ENCODE data around the gene NKG7.
"Not testable (repeated sequence)": the region's sequence is repeated elsewhere in the genome, so short reads cannot be mapped to it uniquely, and the experiment has no call there.

Gene NKG7

DNA sequence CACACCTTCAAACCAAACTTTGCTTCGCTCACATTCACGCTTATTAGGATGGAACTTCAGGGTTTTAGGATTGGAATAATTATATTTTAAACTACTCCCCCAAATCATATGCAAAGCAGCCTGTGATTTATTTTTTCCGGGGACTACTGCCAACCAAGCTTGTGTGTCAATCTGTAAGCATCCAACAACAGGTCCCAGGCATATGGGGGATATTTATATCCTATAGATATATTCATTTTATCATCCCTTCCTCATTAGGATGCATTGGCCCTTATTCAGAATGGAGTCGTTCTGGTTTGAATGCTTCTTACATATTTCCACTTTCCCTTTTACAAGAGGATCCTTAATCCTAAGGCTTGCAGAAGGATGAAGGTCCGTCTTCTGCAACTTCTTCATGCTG, 26.8 kb upstream of the NKG7 start:
- TF ChIP-seq, protein P1, sequence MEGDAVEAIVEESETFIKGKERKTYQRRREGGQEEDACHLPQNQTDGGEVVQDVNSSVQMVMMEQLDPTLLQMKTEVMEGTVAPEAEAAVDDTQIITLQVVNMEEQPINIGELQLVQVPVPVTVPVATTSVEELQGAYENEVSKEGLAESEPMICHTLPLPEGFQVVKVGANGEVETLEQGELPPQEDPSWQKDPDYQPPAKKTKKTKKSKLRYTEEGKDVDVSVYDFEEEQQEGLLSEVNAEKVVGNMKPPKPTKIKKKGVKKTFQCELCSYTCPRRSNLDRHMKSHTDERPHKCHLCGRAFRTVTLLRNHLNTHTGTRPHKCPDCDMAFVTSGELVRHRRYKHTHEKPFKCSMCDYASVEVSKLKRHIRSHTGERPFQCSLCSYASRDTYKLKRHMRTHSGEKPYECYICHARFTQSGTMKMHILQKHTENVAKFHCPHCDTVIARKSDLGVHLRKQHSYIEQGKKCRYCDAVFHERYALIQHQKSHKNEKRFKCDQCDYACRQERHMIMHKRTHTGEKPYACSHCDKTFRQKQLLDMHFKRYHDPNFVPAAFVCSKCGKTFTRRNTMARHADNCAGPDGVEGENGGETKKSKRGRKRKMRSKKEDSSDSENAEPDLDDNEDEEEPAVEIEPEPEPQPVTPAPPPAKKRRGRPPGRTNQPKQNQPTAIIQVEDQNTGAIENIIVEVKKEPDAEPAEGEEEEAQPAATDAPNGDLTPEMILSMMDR (IDR thresholded peaks at IDR 0.05; ENCODE audit: low read depth, low read length, missing control alignments) = no peak
- H3K4me3 ChIP-seq (ENCODE audit: low read depth, low read length) = no peak overlapping the region
- DNase-seq (ENCODE audit: low read depth) = no peak
- in situ Hi-C loops (cut with HindIII; ENCODE audit: low sequenced_read_pairs) = no loop called here

DNA sequence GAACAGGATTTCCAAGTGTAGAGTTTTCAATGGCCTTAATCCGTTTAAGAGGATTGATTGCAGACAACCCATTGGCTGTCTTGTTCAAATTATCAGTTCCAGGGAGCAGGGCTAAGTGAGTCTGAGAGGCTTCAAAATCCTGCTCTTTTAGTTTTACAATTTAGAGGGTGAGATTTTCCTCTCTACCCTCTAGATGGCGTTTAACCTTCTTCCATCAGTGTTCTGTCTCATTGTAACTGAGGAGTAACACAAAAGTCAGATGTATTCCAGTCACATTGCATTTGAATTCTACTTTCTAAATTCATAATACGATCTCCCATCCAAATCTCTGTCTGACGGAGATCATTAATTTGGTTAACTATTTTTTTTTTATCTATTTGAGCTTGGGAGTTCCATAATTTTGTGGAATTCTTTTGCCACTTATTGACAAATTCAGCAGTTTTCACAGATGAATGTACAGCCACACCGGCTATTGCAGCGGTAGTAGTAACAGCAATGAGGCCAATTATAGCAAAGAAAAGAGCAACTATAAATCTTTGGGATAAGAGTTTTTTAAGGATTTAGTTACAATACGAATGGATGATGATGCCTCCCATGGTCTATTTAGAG, 25.7 kb upstream of the NKG7 start:
- TF ChIP-seq, protein P1 (IDR thresholded peaks at IDR 0.05; ENCODE audit: low read depth, low read length, missing control alignments) = peak; percentile 51
- no peak overlapping the region for H3K4me3 ChIP-seq (ENCODE audit: low read depth, low read length)
- DNase-seq (ENCODE audit: low read depth) = no peak
- in situ Hi-C loops (cut with HindIII; ENCODE audit: low sequenced_read_pairs) = no loop called here

DNA sequence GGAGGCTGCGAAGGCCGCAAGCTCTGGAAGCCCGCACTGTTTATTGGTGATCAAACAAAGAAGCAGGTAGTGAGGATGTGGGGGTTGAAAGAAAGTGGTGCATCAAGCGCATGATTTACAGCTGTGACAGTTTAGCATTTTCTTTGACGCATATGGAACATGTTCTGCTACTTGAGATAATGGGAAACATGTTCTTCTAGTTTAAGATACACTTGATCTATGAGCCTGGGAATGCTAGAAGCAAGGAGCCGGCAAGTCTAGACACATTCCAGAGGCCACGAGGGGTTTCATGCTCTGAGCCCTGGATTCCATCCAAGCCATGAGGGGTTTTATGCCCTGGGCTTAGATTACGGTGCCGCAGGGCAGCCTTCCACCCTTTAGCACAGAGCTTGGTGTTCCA, 25.0 kb upstream of the NKG7 start:
- H3K4me3 ChIP-seq (ENCODE audit: low read depth, low read length); DNase-seq (ENCODE audit: low read depth); in situ Hi-C loops (cut with HindIII; ENCODE audit: low sequenced_read_pairs): not testable (repeated sequence)

DNA sequence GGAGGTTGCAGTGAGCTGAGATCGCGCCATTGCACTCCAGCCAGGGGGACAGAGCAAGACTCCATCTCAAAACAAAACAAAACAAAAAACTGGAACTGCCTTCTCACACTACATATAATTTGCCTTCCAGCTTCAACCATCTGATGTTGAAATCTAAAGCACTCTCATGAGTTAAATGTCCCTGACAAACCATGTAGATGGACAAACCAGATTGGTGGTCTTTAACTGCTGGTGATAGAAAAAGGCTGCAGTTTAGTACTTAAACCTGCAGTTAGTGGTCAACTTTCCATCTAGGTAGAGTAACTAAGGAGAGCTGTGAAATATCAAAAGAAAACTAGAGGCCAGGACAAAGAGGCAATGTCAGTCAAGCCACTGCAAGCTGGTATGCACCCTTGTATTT, 23.7 kb upstream of the NKG7 start:
- in situ Hi-C loops (cut with HindIII; ENCODE audit: low sequenced_read_pairs) = no loop called here
- H3K4me3 ChIP-seq (ENCODE audit: low read depth, low read length) = no peak overlapping the region
- TF ChIP-seq, protein P1 (IDR thresholded peaks at IDR 0.05; ENCODE audit: low read depth, low read length, missing control alignments) = no peak
- DNase-seq (ENCODE audit: low read depth) = no peak

DNA sequence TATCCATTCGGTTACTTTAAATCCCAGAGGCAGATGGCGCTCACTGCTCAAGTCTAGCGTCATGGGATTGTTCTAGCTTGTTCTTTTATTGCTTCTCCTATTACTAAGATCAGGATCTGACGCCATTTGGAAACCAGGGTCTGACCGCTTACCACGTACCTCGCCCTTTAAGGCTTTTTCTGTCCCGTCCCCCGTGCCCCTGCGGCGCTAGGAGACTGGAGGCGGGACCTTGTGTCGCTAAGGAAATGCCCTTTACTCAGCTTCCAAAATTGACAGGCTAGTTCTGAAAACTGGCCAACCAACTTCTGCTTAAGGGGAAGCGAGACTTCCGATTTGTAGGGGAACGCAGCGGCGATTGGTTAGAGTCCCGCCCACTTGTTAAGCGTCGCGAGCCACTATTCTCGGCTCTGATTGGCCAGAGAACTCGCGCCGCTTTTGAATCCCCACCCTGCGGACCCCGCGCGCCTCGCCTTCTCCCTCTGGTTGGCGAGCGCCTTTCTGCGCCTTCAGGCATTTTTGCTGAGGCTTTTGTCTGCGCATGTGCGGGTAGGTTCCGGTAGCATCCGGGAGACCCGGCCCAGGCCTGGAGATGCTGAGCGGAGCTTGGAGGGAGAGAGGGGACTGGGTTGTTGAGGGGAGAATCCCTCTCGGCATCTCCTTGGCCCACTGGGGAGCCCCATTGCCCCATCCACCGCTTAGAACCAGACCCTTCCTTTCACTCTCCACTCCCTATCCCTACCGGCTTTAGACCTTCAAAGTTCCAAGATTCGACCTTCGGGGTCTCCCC, 21.8 kb upstream of the NKG7 start:
- DNase-seq (ENCODE audit: low read depth) = peak; percentile 98
- peak overlapping the region; percentile 43 for H3K4me3 ChIP-seq (ENCODE audit: low read depth, low read length)
- TF ChIP-seq, protein P1 (IDR thresholded peaks at IDR 0.05; ENCODE audit: low read depth, low read length, missing control alignments) = peak; percentile 24
- in situ Hi-C loops (cut with HindIII; ENCODE audit: low sequenced_read_pairs) = no loop called here

DNA sequence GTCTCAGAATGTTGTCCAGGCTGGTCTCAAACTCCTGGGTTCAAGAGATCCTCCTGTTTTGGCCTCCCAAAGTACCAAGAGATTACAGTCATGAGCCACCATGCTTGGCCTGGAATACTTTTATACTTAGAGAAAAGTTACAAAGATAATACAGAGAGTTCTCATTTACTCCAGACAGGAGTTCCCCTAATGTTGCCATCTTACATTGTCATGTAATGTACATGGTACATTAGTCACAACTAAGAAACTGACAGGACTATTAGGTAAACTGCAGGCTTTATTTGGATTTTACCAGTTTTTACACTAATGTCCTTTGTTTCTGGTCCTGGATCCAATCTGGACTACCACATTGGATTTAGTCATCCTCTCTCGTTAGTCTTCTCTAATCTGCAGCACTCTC, 20.2 kb upstream of the NKG7 start:
- DNase-seq (ENCODE audit: low read depth) = no peak
- in situ Hi-C loops (cut with HindIII; ENCODE audit: low sequenced_read_pairs) = no loop called here
- no peak overlapping the region for H3K4me3 ChIP-seq (ENCODE audit: low read depth, low read length)
- TF ChIP-seq, protein P1 (IDR thresholded peaks at IDR 0.05; ENCODE audit: low read depth, low read length, missing control alignments) = no peak

DNA sequence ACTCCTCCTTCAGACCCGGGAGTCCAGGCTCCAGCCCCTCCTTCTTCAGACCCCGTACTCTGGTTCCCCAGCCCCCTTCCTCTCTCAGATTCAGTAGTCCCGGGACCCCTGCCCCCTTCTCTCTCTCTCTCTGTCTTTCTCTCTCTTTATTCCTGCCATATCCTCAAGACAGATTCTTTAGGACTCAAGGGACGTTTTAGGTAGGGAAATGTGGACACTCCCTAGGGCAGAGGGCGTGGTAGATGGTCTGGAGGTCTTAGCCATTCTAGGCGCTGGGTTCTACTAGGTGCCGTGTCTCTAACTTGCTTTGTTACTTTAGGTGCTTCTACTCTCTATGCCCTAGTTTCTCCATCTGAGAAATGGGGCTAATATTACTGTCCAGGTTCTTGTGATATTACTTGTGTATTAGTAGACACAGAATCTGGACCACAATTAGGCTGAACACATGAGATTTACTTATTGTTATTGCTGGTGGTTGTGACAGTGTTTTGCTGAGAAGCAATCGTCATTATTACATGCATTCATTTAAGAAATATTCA, 18.7 kb upstream of the NKG7 start:
- H3K4me3 ChIP-seq (ENCODE audit: low read depth, low read length) = no peak overlapping the region
- no peak for DNase-seq (ENCODE audit: low read depth)
- in situ Hi-C loops (cut with HindIII; ENCODE audit: low sequenced_read_pairs) = no loop called here
- TF ChIP-seq, protein P1 (IDR thresholded peaks at IDR 0.05; ENCODE audit: low read depth, low read length, missing control alignments) = no peak

Measured in astrocyte of the cerebellum (primary cell).